Non-pigmented ciliary epithelial cell (primary cell): ENCODE measurements around the gene BCL2L14.

Experiments
- DNase-seq: peaks from one replicate; pipeline ENCODE4 v3.0.0-alpha.2; 2010; ENCODE audit warnings: low read depth

BCL2L14 gene, protein sequence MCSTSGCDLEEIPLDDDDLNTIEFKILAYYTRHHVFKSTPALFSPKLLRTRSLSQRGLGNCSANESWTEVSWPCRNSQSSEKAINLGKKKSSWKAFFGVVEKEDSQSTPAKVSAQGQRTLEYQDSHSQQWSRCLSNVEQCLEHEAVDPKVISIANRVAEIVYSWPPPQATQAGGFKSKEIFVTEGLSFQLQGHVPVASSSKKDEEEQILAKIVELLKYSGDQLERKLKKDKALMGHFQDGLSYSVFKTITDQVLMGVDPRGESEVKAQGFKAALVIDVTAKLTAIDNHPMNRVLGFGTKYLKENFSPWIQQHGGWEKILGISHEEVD

DNA sequence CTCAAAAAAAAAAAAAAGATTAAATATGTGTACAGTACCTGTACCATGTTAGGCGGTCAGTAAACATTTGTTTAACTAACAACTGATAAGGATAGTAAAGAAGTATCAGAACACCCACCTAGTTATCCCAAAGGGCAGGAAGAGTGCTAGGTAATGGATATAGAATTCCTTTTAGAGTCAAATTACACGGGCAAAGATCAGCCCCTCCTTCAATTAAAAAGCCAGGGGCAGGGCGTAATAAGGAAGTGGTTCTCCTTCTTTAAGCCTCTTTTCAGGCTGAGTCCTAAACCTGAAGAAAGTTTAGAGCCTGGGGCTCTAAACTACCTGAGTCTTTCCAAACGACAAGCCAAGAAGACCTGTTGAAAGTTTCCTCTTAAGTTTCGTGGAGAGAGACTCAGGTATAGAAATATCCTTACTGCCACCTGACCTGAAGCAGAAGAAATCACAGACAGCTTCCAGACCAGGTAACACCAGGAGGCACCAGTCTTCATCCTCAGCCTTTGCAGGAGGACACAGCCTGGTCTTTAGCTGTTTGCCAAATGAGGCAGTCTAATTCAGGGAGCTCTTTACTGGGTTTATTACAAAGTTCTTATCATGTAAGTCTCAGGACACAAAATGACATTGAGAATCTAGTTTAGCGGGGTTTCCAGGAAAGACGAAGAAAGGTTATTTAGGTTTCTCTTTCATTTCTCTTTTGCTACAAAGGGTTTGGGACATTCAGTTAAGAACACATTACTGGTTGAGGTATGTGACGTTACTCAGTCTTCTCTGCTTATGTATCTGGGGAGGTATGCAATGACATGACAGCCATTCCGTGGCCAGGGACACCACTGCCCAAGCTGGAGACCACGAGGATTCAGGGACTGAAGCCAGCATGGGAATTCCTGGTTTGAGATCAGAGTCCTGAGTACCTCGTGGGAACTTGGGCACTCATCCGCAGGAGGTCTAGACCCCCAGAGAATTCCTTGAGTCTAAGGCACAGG is at the start of gene BCL2L14:
Gene BCL2L14, plus strand, starts transcription at position 266 of the 983 bp plus-strand sequence. CDS start 8,367 bp downstream, outside the sequence.
- DNase-seq = no peak

DNA sequence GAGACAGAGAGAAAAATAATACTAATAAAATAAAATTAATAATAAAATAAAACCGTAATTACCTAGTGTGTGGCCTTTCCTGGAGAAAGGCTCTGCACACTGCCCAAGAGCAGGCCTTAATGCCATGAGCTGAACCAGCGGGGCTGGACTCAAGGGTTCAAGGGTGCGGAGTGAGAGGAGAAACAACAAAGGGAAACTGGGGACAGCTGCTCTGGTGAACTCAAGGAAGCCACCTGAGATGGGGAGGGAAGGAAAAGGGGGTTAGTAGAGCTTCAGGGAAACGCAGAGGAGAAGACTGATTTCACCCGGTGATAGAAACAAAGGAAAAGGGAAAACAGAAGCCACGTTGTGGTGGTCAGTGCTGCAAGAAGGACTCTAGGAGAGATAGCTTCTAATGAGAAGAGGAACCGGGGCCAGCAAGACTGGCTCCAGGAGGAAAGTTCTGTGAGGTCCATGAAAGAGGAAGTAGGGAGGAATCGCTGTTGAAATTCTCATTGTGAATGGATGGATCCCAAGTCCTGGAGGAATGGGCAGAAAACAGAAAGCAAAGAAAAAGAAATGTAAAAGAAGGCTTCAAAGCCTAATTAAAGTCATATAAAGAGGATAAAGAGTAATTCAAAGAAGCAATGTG is 48.3 kb upstream of the BCL2L14 start:
- DNase-seq = no peak

DNA sequence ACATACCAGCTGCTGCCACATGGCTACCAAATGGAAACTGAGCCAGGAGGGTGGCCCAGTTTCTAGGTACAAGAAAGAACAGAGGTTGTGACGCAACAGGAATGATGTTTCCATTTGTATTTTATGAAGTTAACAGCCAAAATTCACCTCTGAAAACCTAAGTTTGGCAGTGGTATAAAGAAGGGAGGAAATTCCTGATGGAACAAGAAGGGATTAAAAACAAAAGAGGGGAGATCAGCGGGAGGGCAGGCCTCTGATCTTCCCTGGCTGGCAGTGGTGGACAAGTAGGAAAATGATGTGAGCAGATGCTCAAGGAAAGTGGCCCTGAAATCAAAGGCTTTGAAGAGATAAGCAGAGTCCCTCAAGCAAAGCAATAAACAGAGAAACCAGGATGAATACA is 47.3 kb upstream of the BCL2L14 start:
- no peak for DNase-seq

DNA sequence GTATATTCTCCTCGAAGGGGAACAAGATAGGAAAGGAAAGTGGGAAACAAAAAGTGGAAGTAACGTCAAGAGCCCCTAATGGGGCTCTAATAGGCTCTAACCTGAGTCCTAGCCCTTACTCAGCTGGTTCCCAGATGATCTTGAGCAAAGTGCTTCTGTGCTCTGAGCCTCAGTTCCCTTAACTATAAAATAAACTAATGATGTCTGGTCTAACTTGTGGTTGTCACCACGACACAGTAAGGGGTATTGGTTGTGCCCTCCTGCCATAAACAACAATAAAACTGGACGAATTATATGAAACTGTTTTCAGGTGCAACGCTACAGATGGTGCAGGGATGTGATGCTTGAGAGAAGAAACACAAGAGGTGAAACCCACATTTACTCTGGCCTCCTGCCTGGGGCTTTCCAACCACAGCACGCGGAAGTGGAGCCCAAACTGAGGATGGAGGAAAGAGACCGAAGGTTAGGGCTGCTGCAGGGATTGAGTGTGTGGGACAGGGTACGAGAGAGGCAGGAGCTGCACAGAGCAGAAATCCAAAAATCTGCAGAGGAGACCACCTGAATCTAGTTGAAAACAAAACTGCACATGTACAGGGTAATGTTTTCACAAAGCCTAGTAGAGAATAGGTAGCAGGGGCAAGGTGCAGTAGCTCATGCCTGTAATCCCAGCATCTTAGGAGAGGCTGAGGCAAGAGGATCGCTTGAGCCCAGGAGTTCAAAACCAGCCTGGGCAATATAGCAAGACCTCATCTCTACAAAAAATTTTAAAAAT is 45.6 kb upstream of the BCL2L14 start:
- no peak for DNase-seq

DNA sequence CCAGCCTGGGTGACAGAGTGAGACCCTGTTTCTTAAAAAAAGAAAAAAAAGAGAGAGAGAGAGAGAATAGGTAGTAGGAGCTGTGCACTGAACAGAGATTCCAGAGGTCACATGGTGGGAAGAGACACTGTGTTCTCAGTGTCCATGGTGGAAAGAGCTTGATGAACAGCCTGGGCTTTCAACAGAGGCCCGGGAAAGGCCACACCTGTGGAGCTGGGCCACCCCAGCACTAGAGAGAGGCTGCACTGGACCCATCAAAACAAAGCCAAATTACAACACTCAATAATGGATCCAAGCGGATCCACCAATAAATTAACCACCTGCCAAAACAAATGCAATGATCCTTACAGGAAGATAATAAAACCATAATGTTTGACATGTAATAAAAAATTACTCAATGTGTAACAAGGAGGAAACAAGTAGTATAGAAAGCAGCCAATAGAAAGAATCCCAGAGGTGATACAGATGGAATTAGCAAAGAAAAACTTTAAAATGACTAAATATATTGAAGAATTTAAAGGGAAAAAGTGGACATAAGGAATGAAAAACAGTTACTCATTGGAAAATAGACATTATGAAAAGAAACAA is 44.8 kb upstream of the BCL2L14 start:
- no peak for DNase-seq

DNA sequence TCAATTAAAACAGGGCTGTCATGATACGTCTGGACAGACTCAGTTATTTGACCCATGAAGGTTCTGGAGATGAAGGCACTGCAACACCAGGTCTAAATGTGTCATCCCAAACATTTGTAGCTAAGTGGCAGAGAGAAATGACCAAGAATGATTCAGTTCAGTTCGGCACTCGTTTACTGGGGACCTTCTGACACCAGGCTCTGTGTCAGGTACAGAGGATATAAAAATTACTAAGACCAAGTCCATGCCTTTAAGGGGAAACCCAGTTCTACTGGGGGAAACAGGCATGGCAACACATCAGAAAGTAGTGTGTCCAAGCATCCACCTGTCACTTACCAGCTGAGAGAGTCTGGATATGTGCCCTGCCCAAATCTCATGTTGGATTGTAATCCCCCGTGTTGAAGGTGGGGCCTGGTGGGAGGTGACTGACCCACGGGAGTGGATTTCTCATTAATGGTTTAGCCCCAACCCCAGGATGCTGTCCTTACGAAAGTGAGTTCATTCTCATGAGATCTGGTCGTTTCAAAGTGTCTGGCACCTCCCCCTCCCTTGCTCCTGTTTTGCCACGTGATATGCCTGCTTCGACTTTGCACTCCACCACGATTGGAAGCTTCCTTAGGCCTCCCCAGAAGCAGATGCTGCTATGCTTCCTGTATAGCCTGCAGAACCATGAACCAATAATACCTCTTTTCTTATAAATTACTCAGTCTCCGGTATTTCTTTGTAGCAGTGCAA is 41.9 kb upstream of the BCL2L14 start:
- DNase-seq = no peak

DNA sequence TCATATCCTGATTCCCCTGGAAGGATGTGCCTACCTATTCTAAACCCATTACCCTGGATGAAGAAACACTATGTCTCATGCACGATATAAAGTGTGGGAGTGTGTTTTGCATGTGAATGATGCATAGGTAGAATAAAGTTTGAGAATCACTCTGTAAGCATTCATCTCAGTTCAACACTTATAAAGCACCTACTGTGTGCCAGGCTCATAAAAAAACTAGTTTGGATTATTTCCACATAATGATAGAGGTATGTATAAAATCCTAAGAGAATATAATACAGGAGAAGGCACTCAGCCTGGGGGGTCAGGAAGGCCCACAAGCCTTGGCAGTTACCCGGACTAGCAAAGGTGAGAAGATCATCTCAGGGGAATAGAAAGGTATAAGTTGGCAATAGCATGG is 41.1 kb upstream of the BCL2L14 start:
- no peak for DNase-seq

DNA sequence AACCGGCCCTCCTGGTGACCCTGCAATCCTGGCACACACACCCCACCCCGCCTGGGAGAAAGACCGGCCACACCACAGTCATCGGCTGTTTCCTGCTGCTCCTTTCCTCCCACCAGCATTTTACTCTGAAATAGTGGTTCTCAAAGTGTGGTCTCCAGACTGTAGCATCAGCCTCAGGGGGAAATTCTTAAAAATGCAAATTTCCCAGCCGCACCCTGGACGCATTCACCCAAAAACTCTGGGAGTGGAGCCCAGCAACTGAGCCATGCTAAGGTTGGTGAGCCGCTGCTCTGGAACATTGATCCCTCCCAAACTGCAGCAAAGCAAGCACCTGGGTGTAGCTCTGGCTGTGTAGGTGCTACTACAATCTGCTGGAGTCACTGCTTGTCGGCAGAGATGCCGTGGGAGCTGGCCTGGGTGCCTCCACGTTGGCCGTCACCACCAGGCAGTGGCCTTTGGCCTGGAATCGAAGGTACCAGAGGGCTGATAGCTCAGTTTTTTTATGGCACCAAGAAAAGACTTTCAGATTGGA is 38.4 kb upstream of the BCL2L14 start:
- DNase-seq = no peak

DNA sequence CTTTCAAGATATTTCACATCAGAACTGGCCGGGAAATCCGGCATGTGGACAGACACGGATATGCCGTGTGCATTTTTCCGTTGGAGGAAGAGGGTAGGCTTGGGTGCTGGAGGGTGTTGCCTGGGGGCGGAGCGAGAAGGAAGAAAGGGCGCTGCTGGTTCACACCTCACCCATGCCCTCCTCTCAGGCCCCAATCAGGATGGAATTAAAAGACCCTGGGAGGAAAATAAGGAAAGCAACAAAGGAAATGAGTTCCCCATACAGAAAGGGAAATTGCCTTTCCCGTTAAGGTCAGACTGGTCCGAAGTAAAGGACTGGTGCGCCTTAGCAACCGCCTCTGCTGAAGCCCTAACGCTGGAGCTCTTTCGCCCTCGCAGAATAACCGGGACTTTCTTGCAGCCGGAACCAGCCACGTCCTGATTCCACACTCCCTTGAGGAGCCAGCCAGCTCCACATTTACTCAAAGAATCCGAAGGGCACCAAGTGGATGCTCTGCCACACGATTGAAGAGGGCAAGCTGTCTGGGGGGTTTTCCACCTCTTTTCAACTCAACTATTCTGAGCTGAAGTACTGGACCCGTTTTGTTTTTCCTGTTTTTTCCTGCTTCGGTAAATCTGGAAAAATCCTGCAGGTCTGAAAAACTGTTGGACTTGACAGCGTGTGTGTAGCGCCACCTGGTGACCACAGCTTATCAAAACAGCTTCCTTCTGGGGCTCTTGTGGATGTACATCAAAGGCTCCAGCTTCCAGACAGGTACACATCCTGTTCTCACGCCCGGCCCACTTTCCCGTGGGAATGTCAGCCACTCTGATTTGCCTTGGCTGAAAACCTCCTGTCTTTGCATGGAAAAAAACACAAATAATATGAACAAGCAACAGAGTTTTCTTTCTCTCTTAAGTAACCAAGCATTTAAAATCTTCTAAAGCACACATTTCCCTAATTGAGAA is 37.6 kb upstream of the BCL2L14 start:
- DNase-seq = peak; percentile 78

DNA sequence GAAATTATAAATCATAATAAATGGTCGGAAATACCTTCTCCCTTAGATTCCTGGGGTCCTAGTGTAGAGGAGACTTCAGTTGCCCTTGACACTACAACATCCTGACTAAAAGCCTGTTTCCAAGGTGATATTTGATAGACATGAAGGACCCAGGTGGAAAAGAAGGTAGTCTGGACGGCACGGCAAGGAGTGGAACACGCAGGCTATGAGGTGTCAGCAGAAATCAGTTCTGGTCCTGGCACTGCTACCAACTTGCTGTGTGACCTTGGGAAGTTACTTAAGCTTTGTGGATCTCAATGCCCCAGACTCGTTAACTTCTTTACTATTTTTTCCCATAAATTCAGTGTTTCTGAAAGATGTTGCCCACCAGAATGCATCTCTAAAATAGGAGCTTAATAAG is 36.9 kb upstream of the BCL2L14 start:
- DNase-seq = no peak

DNA sequence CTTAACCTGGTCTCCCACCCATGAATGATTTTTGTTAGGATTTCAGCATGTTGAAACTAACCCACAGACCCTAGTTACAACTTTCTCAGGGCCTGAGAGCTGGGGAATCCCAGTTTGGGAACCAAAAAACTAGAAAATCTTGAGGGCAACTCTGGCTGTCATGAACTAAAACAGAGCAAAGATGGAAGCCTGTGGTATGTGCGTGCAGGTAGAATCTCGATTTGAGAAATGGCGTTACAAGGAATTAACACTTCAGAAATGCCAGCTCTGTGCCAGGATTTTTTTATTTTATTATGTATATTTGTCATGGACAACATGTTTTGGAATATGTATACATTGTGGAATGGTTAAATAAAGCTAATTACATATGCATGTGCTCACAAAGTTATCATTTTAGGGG is 36.4 kb upstream of the BCL2L14 start:
- no peak for DNase-seq

DNA sequence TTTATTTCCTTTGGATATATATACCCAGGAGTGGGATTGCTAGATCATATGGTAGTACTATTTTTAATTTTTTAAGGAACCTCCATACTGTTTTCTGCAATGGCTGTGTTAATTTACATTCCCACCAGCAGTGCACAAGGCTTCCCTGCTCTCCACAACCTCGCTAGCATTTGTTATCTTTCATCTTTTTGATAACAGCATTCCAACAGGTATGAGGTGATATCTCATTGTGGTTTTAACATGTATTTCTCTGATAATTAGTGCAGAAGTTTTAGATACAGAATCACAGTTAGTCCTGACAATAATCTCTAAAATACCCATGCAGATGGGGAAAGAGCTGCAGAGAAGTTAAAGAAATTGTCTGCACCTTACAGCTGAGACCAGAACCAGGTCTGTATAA is 35.5 kb upstream of the BCL2L14 start:
- no peak for DNase-seq

DNA sequence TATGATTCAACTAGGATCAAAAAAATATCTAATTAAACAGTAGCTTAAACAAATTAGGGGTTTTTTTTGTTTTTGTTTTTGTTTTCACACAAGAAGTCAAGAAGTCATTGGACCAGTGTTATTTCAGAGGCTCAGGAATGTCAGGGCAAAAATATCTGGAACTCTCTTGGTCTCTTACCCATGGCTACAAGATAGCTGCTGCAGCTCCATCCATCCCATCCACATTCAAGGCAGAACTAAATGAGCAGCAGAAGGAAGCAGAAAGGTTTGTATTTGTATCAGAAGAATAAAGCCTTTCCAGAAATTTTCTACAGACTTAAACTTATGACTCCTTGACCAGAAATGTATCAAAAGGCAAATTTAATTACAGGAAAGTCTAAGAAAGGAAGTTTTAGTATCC is 33.8 kb upstream of the BCL2L14 start:
- DNase-seq = no peak

DNA sequence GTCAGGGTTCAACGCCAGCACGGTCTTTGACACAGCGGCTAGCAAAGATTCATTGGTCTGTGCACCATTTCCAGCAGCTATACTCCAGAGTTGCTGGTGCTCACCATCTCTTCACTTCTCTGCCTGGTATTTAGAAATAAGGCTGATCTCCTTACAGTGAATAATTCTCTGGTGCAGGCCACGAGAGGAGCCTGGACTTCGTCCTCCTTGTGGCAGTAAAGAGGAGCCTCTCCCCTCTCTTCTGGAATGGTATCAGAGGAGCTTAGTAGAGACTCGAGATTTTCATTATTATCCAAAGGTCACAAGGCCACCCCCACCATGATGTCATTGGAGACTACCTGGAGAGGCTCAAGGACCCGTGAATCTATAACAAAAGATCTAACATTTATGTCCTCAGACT is 30.8 kb upstream of the BCL2L14 start:
- DNase-seq = no peak

DNA sequence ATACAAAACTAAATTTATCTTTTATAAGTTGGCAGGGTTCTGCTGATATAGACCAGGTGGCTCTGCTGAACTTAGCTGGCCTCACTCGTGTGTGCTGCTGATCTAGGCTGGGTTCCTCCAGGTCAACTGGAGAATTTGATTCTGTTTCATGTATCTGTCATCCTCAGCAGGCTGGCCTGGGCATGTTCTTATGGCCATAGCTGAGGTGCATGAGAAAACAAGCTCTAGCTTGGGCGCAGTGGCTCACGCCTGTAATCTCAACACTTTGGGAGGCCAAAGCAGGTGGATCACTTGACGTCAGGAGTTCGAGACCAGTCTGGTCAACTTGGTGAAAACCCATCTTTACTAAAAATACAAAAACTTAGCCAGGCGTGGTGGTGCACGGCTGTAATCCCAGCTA is 24.3 kb upstream of the BCL2L14 start:
- no peak for DNase-seq

DNA sequence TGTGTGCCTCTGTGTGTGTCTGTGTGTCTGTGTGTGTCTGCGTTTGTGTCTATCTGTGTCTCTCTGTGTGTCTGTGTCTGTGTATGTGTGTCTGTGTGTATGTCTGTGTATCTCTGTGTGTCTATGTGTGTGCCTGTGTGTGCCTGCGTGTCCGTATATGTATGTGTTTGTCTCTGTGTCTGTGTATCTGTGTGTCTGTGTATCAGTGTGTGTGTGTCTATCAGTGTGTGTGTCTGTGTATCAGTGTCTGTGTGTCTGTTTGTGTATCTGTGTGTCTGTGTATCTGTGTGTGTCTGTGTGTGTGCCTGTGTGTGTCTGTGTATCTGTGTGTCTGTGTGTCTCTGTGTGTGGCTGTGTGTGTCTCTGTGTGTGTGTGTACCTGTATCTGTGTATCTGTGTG is 23.1 kb upstream of the BCL2L14 start:
- no peak for DNase-seq

DNA sequence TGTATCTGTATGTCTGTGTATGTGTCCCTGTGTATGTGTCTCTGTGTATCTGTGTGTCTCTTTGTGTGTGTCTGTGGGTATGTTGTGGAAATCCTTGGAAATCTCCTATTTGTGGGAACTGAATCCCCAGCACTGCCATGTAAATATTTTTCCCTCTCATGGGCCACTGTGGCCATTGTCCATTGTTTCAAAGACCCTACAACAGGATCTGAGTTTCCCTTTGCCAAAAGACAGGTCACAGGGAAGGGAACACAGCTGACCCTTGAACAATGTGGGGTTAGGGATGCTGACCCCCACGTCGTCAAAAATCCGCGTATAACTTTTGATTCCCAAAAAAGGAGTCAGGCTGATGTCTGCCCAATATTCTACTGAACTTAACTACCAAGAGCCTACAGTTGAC is 22.5 kb upstream of the BCL2L14 start:
- no peak for DNase-seq

DNA sequence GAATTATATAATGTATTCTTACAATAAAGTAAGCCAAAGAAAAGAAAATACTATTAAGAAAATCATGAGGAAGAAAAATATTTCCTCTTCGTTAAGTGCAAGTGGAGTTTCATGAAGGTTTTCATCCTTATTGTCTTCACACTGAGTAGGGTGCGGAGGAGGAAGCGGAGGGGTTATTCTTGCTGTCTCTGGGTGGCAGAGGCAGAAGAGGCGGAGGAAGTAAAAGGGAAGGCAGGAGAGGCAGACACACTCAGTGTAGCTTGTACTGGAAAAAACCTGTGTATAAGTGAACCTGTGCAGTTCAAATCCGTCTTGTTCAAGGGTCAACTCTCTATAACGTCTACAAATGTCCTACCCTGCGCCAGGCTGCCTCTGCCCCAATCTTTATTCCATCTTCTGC is 22.0 kb upstream of the BCL2L14 start:
- DNase-seq = no peak

DNA sequence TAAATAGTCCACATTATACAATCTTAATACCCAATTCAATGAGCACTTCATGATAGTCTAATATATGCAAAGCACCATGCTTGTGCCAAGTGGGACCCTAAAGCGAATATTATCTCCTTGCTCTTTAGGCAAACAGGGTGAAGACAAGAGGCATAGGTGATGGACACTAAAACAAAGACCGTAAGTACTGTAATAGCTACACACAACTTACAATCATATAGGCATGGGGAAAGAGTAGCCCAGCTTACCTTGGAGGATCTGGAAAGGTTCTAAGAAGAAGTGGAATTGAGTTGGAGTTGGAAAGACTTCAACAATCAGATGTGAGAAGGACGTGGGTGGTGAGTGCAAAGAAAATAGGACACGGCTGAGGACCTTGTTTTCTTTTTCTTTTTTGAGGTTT is 19.1 kb upstream of the BCL2L14 start:
- no peak for DNase-seq
